Fibroblast of the aortic adventitia (primary cell): Measurements from ENCODE around the gene TCF7. TPM values are rescaled to one million over a fixed set of nuclear protein-coding genes. Genes with fewer than 3 reads are reported as not detected.

Experiments used
- DNase-seq: peaks from one replicate; pipeline ENCODE4 v3.0.0-alpha.2; 2010; ENCODE audit warnings: low read depth
- H3K4me3 ChIP-seq: 2 replicates; pipeline ENCODE4 v1.5.1; 2011; ENCODE audit warnings: low read depth, mild to moderate bottlenecking, control low read depth, low read length, moderate library complexity
- total RNA-seq: library from RNA; depleted of rRNA; stranded (reverse); fragments of >200 nt; gene quantifications from 2 replicates; pipeline ENCODE4 v1.2.3, GENCODE V29; 2012; ENCODE audit warnings: low replicate concordance
- TF ChIP-seq, protein P1 (sequence below): IDR thresholded peaks from 2 replicates; pipeline ENCODE4 v1.5.1; 2011; ENCODE audit warnings: mild to moderate bottlenecking, low read length, control low read depth, inconsistent platforms; ENCODE audit not compliant: insufficient read depth

Gene TCF7
- total RNA-seq, 1 donor, result 16.8 TPM

GRCh38 chr5:134118212-134118835, 3.8 kb downstream of the TCF7 start:
- TF ChIP-seq, protein P1, sequence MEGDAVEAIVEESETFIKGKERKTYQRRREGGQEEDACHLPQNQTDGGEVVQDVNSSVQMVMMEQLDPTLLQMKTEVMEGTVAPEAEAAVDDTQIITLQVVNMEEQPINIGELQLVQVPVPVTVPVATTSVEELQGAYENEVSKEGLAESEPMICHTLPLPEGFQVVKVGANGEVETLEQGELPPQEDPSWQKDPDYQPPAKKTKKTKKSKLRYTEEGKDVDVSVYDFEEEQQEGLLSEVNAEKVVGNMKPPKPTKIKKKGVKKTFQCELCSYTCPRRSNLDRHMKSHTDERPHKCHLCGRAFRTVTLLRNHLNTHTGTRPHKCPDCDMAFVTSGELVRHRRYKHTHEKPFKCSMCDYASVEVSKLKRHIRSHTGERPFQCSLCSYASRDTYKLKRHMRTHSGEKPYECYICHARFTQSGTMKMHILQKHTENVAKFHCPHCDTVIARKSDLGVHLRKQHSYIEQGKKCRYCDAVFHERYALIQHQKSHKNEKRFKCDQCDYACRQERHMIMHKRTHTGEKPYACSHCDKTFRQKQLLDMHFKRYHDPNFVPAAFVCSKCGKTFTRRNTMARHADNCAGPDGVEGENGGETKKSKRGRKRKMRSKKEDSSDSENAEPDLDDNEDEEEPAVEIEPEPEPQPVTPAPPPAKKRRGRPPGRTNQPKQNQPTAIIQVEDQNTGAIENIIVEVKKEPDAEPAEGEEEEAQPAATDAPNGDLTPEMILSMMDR, result no peak
- no peak for DNase-seq
- no peak overlapping the region for H3K4me3 ChIP-seq

DNA sequence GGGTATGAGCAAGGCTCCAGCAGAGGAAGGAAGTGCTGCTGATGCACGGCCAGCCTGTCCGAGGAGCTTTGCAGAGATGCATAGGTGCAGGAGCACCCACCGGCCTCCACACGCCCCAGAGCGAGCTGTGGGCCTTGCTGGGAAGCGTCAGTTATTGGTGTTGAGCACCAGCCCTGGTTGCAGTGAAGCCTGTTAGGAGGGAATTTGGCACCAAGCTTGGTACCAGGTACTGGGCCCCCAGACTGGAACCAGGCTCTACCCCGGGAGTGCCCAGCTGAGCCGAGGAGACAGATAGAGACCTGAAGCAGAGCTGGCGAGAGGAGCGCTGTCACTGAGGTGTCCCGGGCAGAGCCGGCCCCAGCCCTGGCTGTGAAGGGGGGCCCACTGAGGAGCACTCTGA, 5.2 kb downstream of the TCF7 start:
- DNase-seq, result no peak
- TF ChIP-seq, protein P1, result no peak

GRCh38 chr5:134120386-134121138, 6.1 kb downstream of the TCF7 start:
- TF ChIP-seq, protein P1, result no peak
- DNase-seq, result no peak
- no peak overlapping the region for H3K4me3 ChIP-seq

More for the DNA sequence above, 5.2 kb downstream of the TCF7 start:
- H3K4me3 ChIP-seq, result no peak overlapping the region

DNA sequence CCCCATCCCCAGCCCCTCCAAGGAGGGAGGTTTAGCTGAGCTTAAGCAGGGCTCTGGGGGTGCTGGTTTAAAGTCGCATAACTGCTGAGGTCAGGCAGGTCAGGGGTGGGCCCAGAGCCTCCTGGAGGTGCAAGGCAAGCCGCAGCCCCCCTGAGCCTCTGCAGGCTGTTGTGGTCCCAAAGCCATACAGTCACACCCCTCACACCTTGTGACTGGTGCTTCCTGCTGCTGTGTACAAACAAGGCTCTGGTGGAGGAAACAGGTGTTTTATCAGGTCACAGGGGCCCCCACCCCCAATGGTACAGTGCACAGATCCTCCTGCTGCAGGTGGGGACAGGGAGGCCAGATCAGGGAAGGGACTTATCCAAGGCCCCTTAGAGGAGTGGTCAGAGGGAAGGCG, 8.0 kb downstream of the TCF7 start:
- no peak overlapping the region for H3K4me3 ChIP-seq
- TF ChIP-seq, protein P1, result no peak
- DNase-seq, result no peak

DNA sequence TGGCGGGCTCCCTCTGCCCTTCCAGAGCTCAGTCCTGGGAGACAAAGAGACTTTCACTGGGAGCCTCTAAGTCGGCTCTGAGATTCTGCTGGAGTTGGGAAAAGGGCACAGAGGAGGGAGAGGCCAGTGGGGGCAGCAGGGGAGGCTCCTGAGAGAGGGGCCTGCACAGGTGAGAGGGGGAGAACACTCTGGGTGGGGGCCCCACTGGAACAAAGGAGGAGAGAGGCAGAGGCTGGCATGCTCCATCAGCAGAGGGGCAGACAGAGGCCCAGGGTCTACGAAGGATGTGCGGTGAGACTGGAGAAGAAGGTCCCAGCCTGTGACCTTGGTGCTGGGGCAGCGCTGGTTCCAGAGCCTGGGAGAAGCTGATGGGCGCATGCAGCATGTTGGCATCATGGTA, 8.9 kb downstream of the TCF7 start:
- H3K4me3 ChIP-seq, result no peak overlapping the region
- TF ChIP-seq, protein P1, result no peak
- DNase-seq, result no peak

GRCh38 chr5:134124289-134125038, 10.0 kb downstream of the TCF7 start:
- no peak overlapping the region for H3K4me3 ChIP-seq
- TF ChIP-seq, protein P1, result no peak
- peak; percentile 83 for DNase-seq
